ENCODE results near the gene PARD3.

Gene PARD3

DNA sequence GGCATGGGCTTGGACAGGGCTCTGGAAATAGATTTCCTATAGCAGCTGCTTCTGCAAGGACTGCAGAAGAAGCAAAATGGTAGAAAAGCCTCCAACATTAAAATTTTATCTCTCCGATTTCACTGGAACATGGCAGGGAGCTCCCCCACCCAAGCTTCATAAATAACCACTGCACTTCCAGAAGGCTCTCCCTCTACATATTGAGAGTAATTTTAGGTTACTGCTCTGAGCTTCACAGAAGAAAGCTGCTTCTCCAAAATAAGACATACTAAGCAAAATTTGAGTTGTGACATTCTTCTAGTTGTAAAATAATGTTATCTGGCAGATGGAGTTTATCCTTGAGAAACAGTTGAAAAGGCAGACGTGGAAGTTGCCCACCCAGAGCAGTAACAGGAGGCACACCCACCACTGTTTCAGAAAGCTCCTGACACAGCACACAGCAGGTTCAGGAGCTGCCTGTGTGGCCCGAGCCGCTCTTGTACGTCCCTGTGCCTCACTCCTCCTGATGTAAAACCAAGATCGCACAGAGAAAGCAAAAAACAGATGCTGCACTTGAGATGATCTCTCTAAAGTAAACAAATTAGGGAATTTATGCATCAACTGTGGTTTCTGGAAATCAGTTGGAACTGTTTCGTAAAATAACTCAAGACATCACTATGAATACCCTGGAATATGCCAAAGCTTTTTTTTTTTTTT lies 621.0 kb downstream of the PARD3 start:
- no peak for DNase-seq (ENCODE audit: low spot score)
- no peak overlapping the region for H3K27ac ChIP-seq
- POLR2A ChIA-PET (ENCODE audit: low non-redundant PET): no interaction called here
- CTCF ChIA-PET: interaction anchor here (0.6 to 0.8 kb wide), 2 partner anchors 13 to 943 kb away, joined by 3 to 5 read pairs; no protein-coding TSS in a partner anchor
- TF ChIP-seq, protein P1, sequence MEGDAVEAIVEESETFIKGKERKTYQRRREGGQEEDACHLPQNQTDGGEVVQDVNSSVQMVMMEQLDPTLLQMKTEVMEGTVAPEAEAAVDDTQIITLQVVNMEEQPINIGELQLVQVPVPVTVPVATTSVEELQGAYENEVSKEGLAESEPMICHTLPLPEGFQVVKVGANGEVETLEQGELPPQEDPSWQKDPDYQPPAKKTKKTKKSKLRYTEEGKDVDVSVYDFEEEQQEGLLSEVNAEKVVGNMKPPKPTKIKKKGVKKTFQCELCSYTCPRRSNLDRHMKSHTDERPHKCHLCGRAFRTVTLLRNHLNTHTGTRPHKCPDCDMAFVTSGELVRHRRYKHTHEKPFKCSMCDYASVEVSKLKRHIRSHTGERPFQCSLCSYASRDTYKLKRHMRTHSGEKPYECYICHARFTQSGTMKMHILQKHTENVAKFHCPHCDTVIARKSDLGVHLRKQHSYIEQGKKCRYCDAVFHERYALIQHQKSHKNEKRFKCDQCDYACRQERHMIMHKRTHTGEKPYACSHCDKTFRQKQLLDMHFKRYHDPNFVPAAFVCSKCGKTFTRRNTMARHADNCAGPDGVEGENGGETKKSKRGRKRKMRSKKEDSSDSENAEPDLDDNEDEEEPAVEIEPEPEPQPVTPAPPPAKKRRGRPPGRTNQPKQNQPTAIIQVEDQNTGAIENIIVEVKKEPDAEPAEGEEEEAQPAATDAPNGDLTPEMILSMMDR (conservative IDR thresholded peaks at IDR 0.05; ENCODE audit: low read depth): no peak

DNA sequence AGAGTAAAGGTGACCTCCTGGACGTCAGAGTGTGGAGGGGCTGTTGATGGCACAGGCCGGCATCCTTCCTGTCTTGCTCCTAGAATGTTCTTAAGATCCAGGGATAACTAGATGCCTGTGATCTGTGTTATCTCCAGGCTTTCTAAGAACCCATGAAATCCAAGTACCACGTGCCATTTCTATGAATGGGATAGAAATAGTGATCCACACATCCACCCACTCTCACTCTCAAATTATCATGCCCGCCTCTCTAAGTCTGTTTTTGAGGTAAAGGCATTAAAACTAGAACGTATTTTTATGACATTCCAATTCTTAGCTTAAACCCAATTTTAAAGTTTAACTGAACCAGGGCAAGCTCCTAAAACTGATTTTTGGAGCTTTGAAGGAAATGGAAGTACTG lies 622.5 kb downstream of the PARD3 start:
- POLR2A ChIA-PET (ENCODE audit: low non-redundant PET): no interaction called here
- no peak for DNase-seq (ENCODE audit: low spot score)
- TF ChIP-seq, protein P1 (conservative IDR thresholded peaks at IDR 0.05; ENCODE audit: low read depth): no peak
- CTCF ChIA-PET: no interaction called here
- H3K27ac ChIP-seq: no peak overlapping the region

DNA sequence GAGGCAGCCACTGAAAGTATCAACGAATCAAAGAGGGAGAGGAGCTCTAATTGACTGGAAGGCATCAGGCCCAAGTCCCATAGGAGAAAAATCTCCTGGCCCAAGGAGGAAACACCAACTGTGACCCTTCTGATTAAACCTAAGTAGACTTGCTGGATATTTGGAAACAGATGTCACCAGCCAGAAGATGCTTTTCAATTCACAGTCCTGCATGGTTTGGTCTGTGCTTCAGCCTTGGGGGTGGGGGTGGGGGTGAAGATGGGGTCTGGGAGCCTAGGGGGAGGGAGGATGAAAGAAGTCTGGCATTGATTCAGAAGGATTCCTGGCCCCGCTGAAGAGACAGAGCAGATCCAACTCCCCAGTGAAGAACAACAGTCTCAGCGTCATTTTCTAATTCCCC lies 623.7 kb downstream of the PARD3 start:
- CTCF ChIA-PET: interaction anchor here (0.7 kb wide), 1 partner anchor 446 kb away, joined by 3 read pairs; no protein-coding TSS in a partner anchor
- H3K27ac ChIP-seq: no peak overlapping the region
- TF ChIP-seq, protein P1 (conservative IDR thresholded peaks at IDR 0.05; ENCODE audit: low read depth): no peak
- POLR2A ChIA-PET (ENCODE audit: low non-redundant PET): no interaction called here
- DNase-seq (ENCODE audit: low spot score): no peak

DNA sequence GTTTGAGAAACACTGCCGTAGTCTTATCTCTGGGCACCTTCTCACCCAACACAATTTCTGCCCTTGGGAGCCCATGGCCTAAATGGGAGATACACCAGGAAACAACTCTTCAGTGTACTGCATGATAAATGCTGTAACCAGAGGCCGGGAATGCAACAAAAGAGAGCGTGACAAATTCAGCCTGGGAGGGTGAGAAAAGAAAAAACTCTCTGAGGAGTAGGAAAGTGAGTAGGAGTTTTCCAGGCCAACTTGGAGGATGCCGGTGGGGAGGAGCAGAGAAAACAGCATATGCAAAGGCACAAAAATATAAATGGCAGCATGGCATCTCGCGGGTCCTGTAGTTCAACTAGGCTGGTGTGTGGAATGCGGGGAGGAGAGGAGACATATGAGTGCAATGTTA lies 624.5 kb downstream of the PARD3 start:
- ChIA-PET CTCF (interaction anchor here (0.7 kb wide), 1 partner anchor 447 kb away, joined by 3 read pairs; no protein-coding TSS in a partner anchor), POLR2A (ENCODE audit: low non-redundant PET) (no interaction called here)
- TF ChIP-seq, protein P1 (conservative IDR thresholded peaks at IDR 0.05; ENCODE audit: low read depth): no peak
- H3K27ac ChIP-seq: no peak overlapping the region
- no peak for DNase-seq (ENCODE audit: low spot score)

DNA sequence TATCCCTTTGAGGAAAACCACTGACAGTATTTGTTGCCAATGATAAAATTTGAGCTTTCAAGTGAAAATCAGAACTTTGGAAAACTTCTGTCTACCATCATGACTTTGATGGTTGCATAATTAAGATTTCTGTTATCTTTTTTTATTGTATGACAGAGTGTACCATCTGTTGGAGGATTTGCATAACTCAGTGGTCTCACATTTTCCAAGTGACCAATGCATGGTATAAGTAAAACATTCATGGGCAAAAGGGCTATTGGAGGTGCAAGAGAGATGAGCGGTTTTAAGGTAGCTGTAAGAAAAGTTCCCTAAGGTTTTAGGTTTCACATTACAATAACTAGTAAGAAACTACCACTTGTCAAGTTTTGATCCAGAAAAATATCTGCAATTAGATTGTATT lies 625.3 kb downstream of the PARD3 start:
- CTCF ChIA-PET: no interaction called here
- TF ChIP-seq, protein P1 (conservative IDR thresholded peaks at IDR 0.05; ENCODE audit: low read depth): no peak
- POLR2A ChIA-PET (ENCODE audit: low non-redundant PET): no interaction called here
- no peak overlapping the region for H3K27ac ChIP-seq
- no peak for DNase-seq (ENCODE audit: low spot score)

DNA sequence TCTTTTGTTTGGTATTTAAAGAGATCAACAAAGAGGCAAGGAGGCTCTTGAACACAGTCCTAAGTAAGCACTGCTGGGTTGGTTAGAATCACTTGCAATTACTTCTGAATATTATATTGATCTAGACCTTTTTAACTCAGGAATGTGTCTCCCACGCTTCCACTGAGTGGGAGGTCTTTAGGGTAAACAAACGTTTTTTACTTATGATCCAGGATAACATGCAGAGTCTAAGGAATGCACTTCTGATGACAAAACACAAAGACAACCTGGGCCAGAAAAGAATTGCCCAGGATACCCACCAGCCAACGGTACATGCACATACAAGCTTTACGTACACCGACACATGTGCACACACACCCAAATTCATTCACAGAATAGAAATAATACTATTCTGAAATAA lies 626.9 kb downstream of the PARD3 start:
- POLR2A ChIA-PET (ENCODE audit: low non-redundant PET): no interaction called here
- H3K27ac ChIP-seq: no peak overlapping the region
- CTCF ChIA-PET: no interaction called here
- DNase-seq (ENCODE audit: low spot score): no peak
- TF ChIP-seq, protein P1 (conservative IDR thresholded peaks at IDR 0.05; ENCODE audit: low read depth): no peak

All from RWPE1 (cell line).